Activated T-cell treated with anti-CD3 and anti-CD28 coated beads for 4 hours (primary cell): ENCODE data around the gene MYO18A.

ENCODE experiments used
- DNase-seq: peaks from one replicate; pipeline ENCODE4 v3.0.0-alpha.2; 2020

The MYO18A gene

DNA sequence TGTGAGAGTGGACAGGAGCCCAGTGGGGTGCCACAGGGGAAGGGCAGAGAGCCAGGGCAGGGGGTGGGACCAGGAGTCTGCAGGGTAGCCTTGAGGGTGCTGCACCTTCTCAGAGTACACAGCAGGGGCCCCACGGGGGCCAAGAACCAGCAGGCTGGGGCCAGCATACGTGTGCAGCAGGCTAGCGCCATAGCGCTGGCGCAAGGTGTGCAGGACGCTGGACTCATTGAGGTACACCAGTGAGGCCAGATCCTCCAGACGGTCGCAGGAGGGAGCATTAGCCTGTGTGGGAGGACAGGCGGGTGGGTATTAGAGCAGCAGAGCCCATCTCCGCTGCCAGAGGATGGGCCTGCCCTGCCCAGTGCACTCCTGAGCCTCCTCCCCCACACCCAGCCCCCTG lies 58.8 kb downstream of the MYO18A start:
- DNase-seq: no peak

DNA sequence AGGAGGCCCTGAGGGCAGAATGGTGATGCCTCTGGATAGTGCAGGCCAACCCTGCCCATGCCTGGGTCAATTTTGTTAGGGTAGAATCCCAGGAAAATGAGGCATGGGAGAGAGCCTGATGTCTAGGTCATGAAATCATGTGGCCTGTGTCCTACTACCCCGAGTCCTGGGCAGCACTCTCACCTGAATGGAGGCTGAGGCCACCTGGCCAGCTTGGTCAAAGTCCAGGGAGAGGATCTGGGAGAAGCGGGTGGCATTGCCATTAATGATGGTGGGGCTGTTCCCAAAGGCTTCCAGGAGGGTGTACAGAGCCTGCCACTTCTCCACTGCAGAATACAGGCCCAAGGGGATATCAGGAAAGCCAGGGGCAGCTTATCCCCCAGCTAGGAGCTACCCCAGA lies 59.8 kb downstream of the MYO18A start:
- no peak for DNase-seq

DNA sequence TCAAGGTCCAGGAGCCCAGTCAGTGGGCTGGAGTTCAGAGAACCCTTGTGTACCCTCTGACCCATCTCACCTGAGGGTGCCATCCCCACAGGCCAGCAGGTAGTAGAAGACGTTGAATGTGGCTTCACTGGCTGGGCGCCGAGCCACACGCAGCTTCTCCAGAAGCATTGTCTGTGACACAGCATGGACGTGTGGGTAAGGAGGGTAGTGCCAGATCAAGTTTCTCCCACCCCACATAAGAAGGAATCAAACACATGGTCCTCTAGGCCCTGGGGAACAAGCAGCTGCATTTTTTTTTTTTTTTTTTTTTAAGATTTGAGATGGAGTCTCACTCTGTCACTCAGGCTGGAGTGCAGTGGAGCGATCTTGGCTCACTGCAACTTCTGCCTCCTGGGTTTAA lies 60.9 kb downstream of the MYO18A start:
- no peak for DNase-seq

DNA sequence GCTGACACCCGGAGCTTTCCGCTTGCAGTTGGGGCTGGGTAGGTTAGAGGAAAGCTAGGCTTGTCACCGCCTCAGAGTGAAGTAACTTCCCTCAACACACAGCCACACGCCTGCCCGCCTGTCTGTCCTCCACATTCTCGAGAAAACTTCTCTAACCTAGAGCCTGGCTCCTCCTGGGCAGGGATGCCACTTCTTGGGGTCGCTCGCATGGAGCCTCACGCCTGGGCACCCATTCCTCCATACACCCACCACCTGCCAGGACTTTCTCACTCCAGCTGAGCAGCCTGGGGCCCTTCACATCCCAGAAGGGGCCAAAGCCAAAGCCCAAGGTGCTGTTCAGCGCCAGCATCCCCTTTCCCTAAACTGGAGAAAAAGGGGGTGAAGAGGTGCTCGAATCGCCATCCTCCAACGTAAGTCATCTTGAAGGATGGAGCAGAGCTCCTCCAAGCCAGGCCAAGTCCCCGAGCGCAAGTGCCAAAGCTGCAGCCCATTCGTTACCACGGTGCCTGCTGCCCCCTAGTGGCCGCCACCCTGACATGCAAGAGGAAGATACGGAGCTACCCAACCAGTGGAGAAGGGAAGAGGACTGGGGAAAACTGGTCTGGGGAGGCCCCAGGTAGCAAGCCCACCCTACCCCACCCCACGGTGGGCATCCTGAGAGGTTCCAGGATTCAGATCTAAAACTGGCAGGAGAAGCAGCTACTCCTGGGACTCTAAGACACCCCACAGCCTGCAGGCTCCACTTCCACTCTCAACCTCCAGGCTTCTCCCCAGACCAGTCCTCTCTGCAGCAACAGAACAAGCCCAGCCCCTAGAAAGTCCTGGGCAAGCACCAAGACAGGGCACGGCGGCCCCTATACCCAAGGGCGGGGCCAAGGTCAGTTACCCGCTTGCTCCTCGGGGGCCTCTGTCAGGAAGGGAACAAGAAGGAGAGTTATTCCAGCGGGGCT lies 63.1 kb downstream of the MYO18A start:
- DNase-seq: peak; percentile 73

DNA sequence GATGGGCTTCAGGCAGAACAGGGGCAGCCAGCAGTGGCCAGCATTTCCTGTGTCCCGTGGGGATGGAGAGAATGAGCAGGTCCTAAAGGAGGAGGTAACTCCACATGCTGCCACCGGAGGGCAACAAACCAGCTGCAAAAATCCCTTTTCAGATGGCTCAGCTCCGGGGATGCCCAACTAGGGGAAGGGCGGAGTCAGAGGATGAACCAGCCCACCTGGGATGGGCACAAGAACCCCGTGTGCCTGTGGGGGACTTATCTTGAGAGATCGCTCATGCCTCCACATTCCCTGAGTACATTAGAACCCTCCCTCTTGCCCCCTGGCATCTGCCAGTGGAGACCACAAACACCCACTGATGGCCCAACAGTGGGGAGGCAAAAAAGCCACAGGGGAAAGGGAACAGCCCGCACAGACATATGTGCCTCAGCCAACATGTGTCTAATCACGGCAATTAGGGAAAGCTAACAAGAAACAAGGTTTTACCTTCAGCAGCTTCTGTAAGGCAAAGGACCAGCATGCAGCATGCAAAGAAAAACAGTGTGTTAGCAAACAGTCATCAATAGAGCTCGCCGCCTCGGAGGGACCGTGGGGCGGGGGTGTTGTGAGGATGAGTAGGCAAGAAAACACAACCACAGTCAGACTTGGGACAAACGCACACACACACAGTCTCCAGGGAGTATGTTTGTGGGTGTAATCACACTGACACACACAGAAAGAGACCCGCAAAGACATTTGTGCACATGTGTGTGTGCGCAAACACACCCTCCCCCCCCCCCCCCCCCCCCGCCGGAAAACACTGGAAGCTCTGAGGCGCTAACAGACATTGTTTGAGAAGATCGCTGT lies 64.0 kb downstream of the MYO18A start:
- DNase-seq: peak; percentile 7

DNA sequence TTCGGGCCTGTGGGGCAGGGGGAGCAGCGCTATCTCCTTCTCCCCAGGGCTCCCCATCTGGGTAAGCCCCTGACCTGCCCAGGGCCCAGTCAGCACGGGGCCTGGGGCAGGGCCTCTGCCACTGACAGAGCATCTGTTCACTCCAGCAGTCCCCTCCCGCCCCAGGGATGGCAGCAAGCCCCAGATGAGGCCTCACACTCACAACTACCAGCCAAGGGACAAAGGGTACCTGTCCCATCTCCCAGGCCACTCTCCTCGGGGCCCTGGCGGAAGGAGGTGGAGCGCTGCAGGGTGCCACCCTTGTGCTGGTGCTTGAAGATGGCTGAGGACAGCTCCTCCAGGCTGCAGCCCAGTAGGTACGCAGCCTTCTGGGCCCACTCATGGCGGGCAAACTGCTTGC lies 64.8 kb downstream of the MYO18A start:
- DNase-seq: no peak

DNA sequence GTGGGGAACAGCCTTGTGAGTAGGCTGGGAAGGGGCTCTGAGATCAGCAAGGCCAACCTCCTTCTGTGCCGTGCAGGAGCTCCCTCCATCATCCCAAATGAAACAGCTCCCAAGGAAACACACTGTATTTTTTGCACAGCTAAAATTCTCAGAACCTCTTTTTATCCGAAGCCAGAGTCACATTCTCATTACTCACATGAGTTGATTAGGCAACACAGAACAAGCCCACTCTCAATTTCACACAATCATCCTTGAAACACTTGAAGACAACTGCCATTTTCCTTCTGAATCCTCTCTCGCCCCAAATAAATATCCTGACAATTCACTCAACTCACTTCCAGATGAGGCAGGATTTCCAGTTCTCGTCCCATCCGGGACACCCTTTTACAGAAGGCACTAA lies 66.1 kb downstream of the MYO18A start:
- DNase-seq: no peak

DNA sequence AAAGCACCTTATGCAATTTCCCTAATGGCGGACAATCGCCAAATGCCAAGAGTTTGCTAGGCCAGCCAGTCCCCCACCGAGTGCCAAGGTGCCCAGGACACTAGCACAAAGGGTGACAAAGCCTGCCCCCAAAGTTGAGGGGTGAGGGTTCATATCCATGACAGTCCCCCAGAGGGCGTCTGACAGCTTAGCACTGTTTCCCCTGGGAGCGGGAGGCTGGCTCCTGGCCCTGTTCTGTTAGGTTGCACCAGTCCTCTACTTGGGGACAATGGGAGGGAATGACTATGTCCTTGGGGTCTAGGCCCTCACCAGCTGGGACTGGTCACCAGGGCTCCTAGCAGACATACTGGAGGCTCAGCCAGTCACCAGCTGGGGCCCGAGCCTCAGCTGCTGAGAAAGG lies 66.9 kb downstream of the MYO18A start:
- no peak for DNase-seq

DNA sequence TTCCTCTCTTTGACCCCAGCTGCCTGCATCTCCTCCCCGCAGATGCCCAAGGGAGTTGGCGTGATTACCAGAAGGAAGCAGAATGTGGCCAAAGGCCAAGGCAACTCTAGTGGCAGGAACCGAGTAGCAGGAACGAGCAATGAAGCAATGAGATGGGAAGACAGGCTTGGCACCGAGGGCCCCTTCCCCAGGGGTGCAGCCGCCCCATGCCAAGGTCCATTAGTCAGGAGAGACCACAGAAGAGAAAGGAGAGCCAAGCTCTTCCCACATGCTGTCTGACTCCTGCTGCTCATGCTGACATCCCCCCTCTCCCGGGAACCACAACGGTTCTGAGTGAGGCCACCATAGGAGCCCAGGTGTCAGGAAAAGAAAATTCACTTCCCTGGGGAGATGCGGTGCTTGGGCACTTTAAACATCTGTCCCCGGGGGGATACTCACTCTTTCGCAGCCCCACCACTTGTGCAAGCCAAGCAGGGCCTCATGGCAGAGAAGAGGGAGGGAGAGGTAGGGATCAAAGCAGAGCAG lies 67.4 kb downstream of the MYO18A start:
- no peak for DNase-seq

DNA sequence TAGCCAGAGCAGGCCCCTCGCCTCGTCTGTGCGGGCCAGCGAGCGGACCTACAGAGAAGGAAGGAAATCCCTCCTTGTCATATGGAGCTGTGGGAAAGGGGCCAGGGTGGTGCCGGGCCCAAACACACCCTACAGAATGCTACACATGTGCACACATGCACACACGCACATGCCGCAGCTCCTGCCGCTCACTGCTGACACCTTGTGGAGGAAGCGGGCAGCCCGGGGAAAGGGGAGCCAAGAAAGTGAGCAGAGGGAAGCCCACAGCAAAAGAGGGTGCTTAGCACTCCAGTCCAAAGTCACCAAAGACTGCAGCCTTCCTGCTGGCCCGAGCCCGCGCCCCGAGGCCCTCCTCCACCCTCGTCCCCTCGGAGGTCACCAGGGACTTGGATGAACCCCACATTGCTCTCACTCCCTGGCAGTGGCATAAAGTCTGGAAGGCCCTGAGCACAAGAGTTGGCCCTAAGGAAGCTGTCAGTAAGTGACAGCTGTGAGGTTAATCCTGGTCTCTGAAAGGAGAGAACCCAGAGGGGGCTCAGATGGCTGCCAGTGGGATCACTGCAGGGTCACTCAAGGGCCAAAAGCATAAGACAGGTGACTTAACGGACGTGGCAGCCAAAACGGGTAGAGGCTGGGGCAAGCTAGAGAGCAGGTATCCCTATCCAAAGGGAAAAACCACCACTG lies 68.2 kb downstream of the MYO18A start:
- peak; percentile 64 for DNase-seq

DNA sequence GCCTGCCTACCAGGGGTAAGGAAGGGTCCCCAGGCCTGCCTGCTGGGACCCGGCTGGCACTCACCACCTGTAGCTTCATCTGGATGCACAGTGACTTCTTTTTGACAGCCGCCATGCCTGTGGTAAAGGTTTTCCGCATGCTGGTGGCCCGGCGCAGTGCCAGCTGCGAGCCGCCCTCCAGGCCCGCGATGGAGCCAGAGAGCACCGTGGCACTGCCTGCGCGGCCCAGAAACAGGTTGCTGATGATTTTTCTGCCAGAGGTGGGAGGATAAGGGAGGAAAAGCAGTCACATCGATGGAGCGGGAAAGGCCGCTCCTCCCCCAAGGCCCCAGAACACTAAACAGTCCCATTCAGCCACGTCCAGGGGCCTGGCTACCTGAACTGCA lies 69.8 kb downstream of the MYO18A start:
- no peak for DNase-seq

DNA sequence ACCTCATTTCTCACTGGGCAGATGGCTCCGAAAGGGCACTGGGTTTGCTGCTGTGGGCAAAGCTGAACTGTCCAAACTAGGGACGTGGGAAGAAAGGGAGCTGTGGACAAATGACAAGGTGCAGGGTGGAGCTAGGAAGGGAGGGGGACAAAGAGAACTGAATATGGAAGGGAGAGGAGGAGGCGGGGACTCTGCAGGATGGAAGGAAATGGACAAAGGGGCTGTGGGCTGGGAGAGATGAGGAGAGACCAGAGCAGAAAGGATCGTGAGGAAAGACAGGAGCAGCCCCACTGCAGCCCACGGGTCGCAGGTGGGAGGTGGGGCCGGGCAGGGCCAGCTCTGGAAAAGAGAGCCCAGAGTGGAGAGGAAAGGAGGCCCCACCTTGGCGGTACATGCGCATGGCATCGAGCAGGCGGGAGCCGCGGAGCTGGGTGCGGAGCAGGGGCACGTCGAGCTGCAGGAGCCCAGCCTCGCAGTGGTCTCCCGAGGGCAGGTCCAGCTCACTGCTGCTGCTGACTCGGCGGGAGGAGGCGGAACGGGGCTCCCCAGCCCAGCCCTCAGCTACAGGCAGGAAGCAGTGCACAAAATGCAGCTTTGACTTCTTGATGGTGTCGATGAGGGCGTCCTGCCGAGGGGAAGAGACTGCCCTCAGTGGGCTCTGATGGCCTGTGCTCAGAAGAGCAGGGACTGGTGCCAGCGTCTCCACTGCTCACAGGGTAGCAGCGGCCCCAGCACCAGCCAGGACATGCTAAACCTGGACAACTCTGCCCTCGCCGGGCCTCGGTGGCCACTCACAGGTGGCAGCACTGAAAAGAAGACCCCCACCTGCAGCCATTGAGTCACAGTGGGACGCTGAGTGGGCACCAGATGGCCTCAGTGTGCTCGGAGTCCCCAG lies 70.5 kb downstream of the MYO18A start:
- no peak for DNase-seq

DNA sequence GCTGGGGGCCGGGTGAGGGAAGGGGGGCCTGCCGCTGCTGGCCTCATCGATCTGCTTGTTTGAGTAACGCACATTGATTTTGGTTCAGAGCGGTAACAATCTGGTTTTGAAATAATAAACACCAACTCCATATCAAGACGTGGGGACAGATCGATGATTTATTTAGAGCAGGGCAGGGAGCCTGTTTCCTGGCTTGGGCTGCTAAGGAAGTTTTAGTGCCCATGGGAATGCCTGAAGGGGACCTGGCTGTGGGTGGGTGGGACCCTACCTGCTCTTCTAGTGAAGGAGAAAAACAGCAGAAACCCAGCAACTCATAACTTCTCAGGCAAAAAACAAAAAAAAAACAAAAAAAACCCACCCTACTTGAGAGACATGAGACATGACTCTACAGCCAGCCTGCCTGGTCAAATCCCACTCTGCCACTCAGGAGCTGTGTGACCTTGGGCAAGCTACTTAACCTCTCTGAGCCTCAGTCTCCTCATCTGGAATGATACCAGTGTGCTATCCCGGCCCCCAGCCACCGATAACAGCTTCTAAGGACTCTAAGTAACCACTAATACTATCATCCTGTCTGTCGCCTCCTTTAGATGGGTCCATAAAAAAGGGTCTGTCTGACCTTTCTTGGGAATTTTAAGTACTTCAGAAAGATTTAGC lies 71.2 kb downstream of the MYO18A start:
- DNase-seq: no peak

DNA sequence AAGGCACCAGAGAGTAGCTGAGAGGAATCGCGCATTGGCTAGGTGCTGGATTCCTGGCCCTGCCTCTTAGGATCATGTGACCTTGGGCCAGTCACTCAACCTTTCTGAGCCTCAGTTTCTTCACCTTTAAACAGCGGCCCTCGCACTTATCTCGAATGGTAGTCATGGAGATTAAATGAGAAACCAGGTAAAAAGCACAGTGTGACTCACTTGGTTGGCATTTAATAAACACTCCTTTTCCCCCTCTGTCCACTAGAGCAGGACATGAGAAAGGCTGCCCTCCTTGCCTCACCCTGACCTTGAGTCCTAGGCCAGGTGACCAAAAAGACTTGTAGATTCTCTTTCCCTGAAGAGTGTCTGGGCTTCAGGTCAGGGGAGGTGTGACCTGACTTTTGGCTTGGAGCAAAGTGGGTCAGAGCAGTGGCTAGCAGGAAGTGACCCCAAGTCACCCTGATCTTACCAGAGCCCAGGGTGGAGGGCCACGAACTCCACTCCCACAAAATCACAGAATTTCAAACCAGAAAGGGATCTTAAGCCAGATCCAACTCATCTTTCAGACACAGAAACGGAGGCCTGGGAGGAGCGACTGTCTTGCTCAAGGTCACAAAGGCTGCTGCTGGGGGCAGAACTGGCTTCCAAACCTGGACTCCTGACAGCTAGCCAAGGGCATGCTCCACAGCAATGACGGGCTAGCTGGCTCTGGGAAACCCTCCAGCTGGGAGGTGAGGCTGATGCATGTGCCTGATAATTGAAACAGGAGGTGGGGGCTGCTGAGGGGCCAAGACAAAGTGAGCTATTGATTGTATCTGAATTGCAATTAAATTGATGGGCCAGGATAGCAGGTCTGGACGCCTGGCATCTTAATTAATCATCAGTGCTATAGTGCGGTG lies 72.0 kb downstream of the MYO18A start:
- no peak for DNase-seq

DNA sequence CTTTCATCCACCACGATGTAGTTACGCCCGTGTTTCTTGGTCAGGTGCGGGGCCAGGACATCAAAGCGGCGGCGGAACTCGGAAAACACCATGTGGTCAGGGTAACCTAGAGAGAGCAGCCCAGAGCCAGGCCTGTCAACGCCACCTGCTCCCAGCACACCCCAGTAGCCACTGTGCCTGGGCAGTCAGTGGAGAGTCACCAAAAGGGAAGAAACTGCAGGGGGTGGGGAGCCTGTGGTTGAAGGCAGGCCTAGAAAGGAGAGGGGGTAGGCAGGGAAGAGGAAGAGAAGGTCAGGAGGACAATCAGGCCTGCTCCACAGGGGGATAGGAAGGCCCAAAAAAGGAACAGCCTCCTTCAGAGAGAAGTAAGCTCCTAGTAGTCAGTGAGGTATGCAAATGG lies 73.1 kb downstream of the MYO18A start:
- no peak for DNase-seq

DNA sequence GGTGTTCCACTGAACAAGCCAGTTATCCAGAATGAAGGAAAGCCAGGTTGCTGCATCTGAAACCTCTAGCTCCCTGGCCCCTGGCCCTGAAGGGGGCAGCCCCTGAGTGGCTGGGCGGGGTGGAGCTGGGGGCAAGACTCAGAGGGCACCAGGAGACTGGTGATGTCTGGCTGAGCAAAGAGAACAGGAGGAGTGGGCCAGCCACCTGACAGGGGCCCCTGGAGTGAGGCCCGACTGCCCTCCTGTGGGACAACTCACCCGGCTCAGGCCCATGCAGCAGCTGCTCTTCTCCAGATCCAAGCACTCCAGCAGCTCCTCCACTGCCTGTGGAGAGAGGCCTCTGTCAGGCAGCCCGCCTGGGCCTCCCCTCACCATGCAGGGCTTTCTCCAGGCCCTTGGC lies 76.9 kb downstream of the MYO18A start:
- no peak for DNase-seq

DNA sequence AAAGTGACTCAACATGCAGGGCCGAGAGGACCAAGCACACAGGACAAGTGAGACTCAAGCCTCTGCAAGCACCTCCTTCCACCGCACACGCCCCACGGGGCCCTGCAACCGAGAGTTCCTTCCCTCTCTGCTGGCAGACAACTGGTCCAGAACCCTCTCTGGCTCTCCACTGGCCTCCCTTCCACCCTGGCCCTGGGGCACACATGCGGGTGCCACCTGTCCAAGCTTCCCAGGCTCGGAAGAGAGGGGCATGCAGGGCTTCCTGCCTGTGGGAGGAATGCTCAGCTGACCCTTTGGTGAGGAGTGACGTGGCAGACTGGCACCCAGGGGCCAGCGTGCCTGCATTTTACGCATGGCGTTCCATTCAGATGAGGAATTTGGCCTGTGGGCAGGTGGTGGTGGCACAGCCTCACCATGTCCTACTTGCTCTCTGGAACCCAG lies 77.4 kb downstream of the MYO18A start:
- no peak for DNase-seq

DNA sequence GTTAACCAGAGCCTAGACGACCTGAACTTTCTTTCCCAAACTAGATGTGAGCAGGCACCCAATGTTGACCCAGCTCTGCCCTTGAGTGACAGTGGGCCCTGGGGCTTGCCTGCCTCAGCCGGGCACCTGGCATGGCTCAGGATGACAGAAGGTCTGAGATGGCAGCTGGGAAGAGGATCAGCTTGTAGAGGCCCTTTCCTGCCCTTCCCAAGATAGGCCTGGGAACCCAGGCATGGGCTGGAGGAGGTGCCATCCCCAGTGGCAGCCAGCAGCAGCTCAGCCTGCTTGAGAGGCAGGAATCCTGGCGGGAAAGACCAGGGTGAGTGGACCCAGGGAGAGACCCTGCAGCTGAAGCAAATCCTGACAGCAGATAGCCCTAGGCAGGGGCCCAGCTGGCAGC lies 78.2 kb downstream of the MYO18A start:
- no peak for DNase-seq

DNA sequence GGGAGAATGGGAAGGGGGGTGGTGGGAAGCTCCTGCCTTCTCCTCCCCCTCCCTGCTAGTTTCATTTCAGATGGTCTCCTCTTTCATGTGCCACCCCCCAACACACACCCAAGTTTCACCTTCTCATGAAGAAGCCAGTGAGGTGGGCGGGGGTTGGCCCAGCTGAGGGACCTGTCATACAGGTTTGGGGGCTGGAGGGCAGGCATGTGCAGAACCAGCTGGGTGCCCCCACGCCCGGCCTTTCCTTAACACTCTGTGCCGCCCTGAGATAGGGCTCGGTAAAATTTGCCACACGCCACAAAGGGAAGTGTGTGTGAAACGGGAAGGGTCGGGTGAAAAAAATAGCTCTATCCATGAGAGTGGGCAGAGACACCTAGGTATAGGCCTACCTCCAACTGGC lies 79.9 kb downstream of the MYO18A start:
- DNase-seq: no peak

DNA sequence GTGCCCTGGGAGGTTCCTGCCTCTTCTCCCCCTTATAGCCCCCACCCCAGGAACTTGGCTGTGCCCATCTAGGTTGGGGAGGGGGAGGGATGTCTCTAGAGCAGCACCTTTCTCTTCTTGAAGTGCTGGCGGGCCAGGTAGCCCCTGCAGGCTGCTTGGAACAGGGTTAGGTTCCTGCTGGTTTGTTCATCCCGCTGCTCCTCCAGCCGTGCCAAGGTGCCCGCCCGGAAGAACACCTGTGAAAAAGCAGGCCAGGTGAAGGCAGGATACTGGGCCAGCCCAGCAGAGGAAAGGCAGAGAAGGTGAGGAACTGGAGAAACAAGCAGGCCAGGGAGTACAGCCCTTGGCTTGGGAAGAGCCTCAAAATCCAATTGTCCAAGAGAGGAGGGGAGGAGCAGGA lies 80.7 kb downstream of the MYO18A start:
- no peak for DNase-seq
